OCI-LY7 (cell line): ENCODE measurements around the gene COMMD9.

Source experiments
- CTCF ChIP-seq: fragments of 200-600 bp; sonication (generic); conservative IDR thresholded peaks from 2 replicates; pipeline ENCODE4 v1.5.1; 2014; ENCODE audit warnings: mild to moderate bottlenecking, antibody characterized with exemption, low read length, moderate library complexity, mixed read lengths
- EZH2phosphoT487 ChIP-seq: fragments of 200-600 bp; sonication (generic); IDR thresholded peaks from 2 replicates; pipeline ENCODE4 v1.6.1; 2018; ENCODE audit warnings: low read depth, borderline replicate concordance, mild to moderate bottlenecking, mixed run types, antibody characterized with exemption, low read length, moderate library complexity, mixed read lengths

- TF ChIP-seq CTCF (no peak), EZH2phosphoT487 (no peak)
These were observed 40.8 kb downstream of the COMMD9 start for GRCh38 chr11:36248436-36248835.
